Heart left ventricle (tissue), 13 donors: ENCODE results near the gene NYAP1.
"Not testable (repeated sequence)": the region's sequence is repeated elsewhere in the genome, so short reads cannot be mapped to it uniquely, and the experiment has no call there.

Source experiments
- POLR2A ChIP-seq, 2 donors: fragments of 450-650 bp; IDR thresholded peaks; one replicate each; pipeline ENCODE4 v1.6.1; 2017; ENCODE audit warnings: antibody characterized with exemption in 2 of 2, mild to moderate bottlenecking in 2 of 2, moderate library complexity in 2 of 2
- TF ChIP-seq, protein P1 (sequence below), 12 donors: fragments of 200-600 bp; sonication (generic) in 4 of 12; IDR thresholded peaks; one replicate each; pipeline versions ENCODE4 v1.5.0 to v1.8.0; 2018 to 2022; ENCODE audit warnings: antibody characterized with exemption in 12 of 12, mild to moderate bottlenecking in 5 of 12
- donor health status: ischemic (EF 13 %, LVEDD 7.1; RV severe dilation, severe dysfunction).
- donor health status: DM: no; HTN: yes; CAD: no.
- donor health status: DM: no; HTN: no; CAD: no.
- donor health status: ischemic (EF 25% LVEDD 6.9; RV normal size, moderate dysfunction).
- donor health status: ischemic (EF 25% LVEDD 5.7; RV mildly dilated, moderate dysfunction).
- donor health status: ischemic (EF 35%, LVEDD 5.7; RV mildly dilated, moderate dysfunction).
- donor health status: nonischemic (EF 11% LVEDD 7.7; RV severe dilation, severe dysfunction).
- donor health status: DM: yes; HTN: yes; CAD: no.
- donor health status: PGD.
- donor health status: ischemic (EF 29% LVEDD 5.4; RV normal size, mild dysfunction).
- donor health status: nonischemic (EF 23%, LVEDD 6.1; RV moderate dilation, normal function).

DNA sequence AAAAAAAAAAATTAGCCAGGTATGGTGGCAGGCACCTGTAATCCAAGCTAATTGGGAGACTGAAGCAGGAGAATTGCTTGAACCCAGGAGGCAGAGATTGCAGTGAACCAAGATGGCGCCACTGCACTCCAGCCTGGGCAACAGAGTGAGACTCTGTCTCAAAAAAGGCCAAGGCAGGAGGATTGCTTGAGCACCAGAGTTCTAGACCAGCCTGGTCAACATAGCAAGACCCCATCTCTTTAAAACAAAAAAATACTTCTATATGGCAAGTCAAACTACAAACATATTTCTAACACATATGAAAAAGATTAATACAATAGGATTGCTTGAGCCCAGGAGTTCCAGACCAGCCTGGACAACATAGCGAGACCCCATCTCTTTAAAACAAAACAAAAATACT, 17.0 kb downstream of the NYAP1 start:
- TF ChIP-seq, protein P1, sequence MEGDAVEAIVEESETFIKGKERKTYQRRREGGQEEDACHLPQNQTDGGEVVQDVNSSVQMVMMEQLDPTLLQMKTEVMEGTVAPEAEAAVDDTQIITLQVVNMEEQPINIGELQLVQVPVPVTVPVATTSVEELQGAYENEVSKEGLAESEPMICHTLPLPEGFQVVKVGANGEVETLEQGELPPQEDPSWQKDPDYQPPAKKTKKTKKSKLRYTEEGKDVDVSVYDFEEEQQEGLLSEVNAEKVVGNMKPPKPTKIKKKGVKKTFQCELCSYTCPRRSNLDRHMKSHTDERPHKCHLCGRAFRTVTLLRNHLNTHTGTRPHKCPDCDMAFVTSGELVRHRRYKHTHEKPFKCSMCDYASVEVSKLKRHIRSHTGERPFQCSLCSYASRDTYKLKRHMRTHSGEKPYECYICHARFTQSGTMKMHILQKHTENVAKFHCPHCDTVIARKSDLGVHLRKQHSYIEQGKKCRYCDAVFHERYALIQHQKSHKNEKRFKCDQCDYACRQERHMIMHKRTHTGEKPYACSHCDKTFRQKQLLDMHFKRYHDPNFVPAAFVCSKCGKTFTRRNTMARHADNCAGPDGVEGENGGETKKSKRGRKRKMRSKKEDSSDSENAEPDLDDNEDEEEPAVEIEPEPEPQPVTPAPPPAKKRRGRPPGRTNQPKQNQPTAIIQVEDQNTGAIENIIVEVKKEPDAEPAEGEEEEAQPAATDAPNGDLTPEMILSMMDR (IDR thresholded peaks at IDR 0.05) = not testable (repeated sequence)
- not testable (repeated sequence) for TF ChIP-seq POLR2A (IDR thresholded peaks at IDR 0.05)
